Thyroid gland (tissue), 4 donors: Measurements from ENCODE around the gene ZC3H15.

Source experiments
- POLR2A ChIP-seq, 2 donors: fragments of 450-650 bp; IDR thresholded peaks; one replicate each; pipeline ENCODE4 v1.6.1; 2017; ENCODE audit warnings: antibody characterized with exemption in 2 of 2, mild to moderate bottlenecking in 2 of 2, moderate library complexity in 1 of 2
- TF ChIP-seq, protein P1 (sequence below), 6 experiments: fragments of 200-600 bp in 3 of 6; fragments of 450-650 bp in 3 of 6; sonication (generic) in 3 of 6; IDR thresholded peaks; one replicate each; pipeline ENCODE4 v1.5.1; 2016 to 2019; ENCODE audit warnings: antibody characterized with exemption in 6 of 6, mild to moderate bottlenecking in 2 of 6, inconsistent platforms in 1 of 6, moderate library complexity in 1 of 6

DNA sequence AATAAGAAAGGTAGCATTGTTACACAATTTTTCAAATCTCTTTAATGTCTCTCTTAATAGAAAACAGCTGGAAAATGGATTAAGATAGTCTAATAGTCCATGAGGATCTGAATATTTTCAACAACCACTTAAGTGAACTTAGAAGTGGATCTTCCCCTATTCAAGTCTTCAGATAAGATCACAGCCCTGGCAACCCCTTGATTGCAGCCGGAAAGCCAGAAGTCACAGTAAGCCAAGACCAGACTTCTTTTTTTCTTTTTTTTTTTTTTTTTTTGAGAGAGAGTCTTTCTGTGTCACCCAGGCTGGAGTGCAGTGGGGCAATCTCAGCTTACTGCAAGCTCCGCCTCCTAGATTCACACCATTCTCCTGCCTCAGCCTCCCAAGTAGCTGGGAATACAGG lies 18.6 kb upstream of the ZC3H15 start:
- no peak for TF ChIP-seq POLR2A (IDR thresholded peaks at IDR 0.05)
- TF ChIP-seq, protein P1, sequence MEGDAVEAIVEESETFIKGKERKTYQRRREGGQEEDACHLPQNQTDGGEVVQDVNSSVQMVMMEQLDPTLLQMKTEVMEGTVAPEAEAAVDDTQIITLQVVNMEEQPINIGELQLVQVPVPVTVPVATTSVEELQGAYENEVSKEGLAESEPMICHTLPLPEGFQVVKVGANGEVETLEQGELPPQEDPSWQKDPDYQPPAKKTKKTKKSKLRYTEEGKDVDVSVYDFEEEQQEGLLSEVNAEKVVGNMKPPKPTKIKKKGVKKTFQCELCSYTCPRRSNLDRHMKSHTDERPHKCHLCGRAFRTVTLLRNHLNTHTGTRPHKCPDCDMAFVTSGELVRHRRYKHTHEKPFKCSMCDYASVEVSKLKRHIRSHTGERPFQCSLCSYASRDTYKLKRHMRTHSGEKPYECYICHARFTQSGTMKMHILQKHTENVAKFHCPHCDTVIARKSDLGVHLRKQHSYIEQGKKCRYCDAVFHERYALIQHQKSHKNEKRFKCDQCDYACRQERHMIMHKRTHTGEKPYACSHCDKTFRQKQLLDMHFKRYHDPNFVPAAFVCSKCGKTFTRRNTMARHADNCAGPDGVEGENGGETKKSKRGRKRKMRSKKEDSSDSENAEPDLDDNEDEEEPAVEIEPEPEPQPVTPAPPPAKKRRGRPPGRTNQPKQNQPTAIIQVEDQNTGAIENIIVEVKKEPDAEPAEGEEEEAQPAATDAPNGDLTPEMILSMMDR (IDR thresholded peaks at IDR 0.05) = no peak
